ENCODE data around the gene SPAAR. TPM values are rescaled to one million over a fixed set of nuclear protein-coding genes. Genes with fewer than 3 reads are reported as not detected.

Gene SPAAR
- total RNA-seq, 1 experiment from 2014 or later: not detected

DNA sequence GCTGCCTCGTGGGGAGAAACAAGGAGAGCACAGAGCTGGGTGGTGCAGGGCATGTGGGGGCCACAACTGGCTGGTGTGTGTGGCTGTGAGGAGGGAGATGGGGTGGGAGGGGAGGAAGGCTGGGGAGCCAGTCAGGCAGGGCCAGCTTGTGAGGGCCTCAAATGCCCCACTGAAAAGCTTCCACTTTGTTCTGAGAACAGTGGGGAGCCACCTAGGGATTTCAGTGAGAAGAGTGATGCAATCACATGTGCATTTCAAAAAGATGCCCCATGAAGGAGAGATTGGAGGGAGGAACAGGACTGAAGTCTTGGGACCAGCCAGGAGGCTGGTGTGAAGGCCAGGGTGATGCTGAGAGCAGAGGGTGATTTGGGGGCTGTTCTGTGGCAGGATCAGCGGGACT lies 40.4 kb upstream of the SPAAR start:
- Histone ChIP-seq H3K4me1 (ENCODE audit: control insufficient read depth, insufficient read depth, low read length) (no peaks in the 10 kb centered on the region), H3K27me3 (ENCODE audit: control insufficient read depth, insufficient read depth, low read length) (no peaks in the 10 kb centered on the region), H3K27ac (ENCODE audit: low read length) (no peak overlapping the region), H3K9me3 (ENCODE audit: control insufficient read depth, insufficient read depth, low read depth, low read length) (no peaks in the 10 kb centered on the region), H3K4me3 (ENCODE audit: low read depth in 2 of 2, low read length in 2 of 2) (no peak overlapping the region), H3K36me3 (ENCODE audit: control insufficient read depth, insufficient read depth, low read length) (no peaks in the 10 kb centered on the region)
- intact Hi-C loops (cut with micrococcal nuclease; ENCODE audit: unreplicated experiment): no loop called here
- ChIA-PET POLR2A (interaction anchor here (0.7 kb wide), 1 partner anchor 489 kb away, joined by 4 read pairs; no protein-coding TSS in a partner anchor), CTCF (no interaction called here)
- no TSS peak for BruUV-seq (replicated peaks)
- TF ChIP-seq, protein P1, sequence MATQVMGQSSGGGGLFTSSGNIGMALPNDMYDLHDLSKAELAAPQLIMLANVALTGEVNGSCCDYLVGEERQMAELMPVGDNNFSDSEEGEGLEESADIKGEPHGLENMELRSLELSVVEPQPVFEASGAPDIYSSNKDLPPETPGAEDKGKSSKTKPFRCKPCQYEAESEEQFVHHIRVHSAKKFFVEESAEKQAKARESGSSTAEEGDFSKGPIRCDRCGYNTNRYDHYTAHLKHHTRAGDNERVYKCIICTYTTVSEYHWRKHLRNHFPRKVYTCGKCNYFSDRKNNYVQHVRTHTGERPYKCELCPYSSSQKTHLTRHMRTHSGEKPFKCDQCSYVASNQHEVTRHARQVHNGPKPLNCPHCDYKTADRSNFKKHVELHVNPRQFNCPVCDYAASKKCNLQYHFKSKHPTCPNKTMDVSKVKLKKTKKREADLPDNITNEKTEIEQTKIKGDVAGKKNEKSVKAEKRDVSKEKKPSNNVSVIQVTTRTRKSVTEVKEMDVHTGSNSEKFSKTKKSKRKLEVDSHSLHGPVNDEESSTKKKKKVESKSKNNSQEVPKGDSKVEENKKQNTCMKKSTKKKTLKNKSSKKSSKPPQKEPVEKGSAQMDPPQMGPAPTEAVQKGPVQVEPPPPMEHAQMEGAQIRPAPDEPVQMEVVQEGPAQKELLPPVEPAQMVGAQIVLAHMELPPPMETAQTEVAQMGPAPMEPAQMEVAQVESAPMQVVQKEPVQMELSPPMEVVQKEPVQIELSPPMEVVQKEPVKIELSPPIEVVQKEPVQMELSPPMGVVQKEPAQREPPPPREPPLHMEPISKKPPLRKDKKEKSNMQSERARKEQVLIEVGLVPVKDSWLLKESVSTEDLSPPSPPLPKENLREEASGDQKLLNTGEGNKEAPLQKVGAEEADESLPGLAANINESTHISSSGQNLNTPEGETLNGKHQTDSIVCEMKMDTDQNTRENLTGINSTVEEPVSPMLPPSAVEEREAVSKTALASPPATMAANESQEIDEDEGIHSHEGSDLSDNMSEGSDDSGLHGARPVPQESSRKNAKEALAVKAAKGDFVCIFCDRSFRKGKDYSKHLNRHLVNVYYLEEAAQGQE (IDR thresholded peaks at IDR 0.05; ENCODE audit: insufficient read depth in 1 of 2, low read depth in 2 of 2, low read length in 1 of 2): no peak
- no peak for ATAC-seq
- no peak for DNase-seq (ENCODE audit: low read depth, low spot score)
- in situ Hi-C loops (cut with HindIII; ENCODE audit: low pct_unique_long_range_greater_than_20kb, low sequenced_read_pairs): no loop called here

DNA sequence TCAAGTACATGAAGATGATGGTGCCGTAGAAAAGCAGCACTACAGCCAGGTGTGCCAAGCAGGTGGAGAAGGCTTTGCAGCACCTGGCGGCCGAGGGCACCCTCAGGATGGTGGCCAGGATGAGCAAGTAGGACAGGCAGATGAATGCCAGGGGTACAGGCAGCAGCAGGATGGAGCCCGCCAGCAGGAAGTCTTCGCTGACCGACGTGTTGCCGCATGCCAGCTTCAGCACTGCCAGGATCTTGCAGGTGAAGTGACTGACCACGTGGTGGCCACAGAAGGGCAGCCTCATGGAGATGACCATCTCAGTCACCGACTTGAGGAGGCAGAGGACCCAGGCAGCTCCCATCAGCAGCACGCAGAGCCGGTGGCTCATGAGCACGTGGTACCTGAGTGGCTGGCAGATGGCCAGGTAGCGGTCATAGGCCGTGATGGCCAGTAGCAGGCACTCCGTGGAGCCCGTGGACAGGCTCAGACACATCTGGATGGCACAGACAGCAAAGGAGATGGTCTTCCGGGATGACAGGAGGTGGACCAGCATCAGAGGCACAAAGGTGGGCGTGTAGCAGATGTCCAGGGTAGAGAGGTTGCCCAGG lies 39.6 kb upstream of the SPAAR start:
- Histone ChIP-seq H3K4me3 (ENCODE audit: low read depth in 2 of 2, low read length in 2 of 2) (no peak overlapping the region), H3K36me3 (ENCODE audit: control insufficient read depth, insufficient read depth, low read length) (no peaks in the 10 kb centered on the region), H3K27me3 (ENCODE audit: control insufficient read depth, insufficient read depth, low read length) (no peaks in the 10 kb centered on the region; the same call in 1 of the 2 replicates), H3K9me3 (ENCODE audit: control insufficient read depth, insufficient read depth, low read depth, low read length) (no peaks in the 10 kb centered on the region), H3K27ac (ENCODE audit: low read length) (no peak overlapping the region), H3K4me1 (ENCODE audit: control insufficient read depth, insufficient read depth, low read length) (no peaks in the 10 kb centered on the region)
- intact Hi-C loops (cut with micrococcal nuclease; ENCODE audit: unreplicated experiment): no loop called here
- DNase-seq (ENCODE audit: low read depth, low spot score) (no peak), ATAC-seq (no peak)
- ChIA-PET POLR2A (no interaction called here), CTCF (no interaction called here)
- BruUV-seq (replicated peaks): no TSS peak
- in situ Hi-C loops (cut with HindIII; ENCODE audit: low pct_unique_long_range_greater_than_20kb, low sequenced_read_pairs): no loop called here
- TF ChIP-seq, protein P2, sequence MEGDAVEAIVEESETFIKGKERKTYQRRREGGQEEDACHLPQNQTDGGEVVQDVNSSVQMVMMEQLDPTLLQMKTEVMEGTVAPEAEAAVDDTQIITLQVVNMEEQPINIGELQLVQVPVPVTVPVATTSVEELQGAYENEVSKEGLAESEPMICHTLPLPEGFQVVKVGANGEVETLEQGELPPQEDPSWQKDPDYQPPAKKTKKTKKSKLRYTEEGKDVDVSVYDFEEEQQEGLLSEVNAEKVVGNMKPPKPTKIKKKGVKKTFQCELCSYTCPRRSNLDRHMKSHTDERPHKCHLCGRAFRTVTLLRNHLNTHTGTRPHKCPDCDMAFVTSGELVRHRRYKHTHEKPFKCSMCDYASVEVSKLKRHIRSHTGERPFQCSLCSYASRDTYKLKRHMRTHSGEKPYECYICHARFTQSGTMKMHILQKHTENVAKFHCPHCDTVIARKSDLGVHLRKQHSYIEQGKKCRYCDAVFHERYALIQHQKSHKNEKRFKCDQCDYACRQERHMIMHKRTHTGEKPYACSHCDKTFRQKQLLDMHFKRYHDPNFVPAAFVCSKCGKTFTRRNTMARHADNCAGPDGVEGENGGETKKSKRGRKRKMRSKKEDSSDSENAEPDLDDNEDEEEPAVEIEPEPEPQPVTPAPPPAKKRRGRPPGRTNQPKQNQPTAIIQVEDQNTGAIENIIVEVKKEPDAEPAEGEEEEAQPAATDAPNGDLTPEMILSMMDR (IDR thresholded peaks at IDR 0.05): no peak
- TF ChIP-seq TCF7L2 (IDR thresholded peaks at IDR 0.05; ENCODE audit: low read depth, low read length): no peak

DNA sequence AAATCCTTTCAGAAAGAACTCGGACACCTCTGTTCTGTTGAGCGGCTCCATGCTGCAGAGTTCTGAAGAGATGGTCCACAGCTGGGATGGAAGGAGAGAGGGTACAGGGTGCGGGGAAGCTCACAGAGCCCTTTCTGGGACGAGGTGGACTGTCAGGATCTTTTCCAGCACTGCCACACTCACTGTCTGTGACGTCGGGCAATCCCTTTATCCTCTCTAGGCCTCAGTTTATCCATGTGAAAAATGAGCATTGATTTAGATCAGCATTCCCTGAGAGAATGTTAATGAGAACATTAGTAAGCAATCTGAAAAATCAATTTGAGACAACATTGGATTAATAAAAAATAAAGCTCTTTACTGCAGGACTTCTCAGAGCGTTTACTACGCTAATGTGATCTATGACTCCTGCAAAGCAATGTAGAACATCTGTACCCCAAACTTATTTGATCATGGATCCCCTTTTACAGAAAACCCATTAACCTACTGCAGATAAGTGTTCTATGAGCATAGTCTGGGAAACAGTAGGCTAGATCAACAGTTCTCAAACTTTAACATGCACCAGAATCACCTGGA lies 38.9 kb upstream of the SPAAR start, which contains the start of gene OR13J1:
Gene OR13J1, minus strand, starts transcription at position 51 of the 573 bp plus-strand sequence. Its CDS starts 0 bp downstream, at position 51.
- no peaks in the 10 kb centered on the region; the same call in 1 of the 2 replicates for H3K27me3 ChIP-seq (ENCODE audit: control insufficient read depth, insufficient read depth, low read length)
- no peaks in the 10 kb centered on the region for H3K4me1 ChIP-seq (ENCODE audit: control insufficient read depth, insufficient read depth, low read length)
- H3K9me3 ChIP-seq (ENCODE audit: control insufficient read depth, insufficient read depth, low read depth, low read length): peaks cover 3% of the 10 kb centered on the region; the same call in 1 of the 2 replicates
- no peak for DNase-seq (ENCODE audit: low read depth, low spot score)
- in situ Hi-C loops (cut with HindIII; ENCODE audit: low pct_unique_long_range_greater_than_20kb, low sequenced_read_pairs): no loop called here
- TF ChIP-seq, protein P1 (IDR thresholded peaks at IDR 0.05; ENCODE audit: insufficient read depth in 1 of 2, low read depth in 2 of 2, low read length in 1 of 2): no peak
- no peak for TF ChIP-seq SIN3A (IDR thresholded peaks at IDR 0.05; ENCODE audit: borderline replicate concordance, insufficient read depth, low read depth, low read length)
- no peak for TF ChIP-seq POLR2AphosphoS5 (IDR thresholded peaks at IDR 0.05; ENCODE audit: low read depth, low read length)
- TF ChIP-seq, protein P2 (IDR thresholded peaks at IDR 0.05): no peak
- no peak for TF ChIP-seq TCF7L2 (IDR thresholded peaks at IDR 0.05; ENCODE audit: low read depth, low read length)
- ChIA-PET CTCF (no interaction called here), POLR2A (no interaction called here)
- BruUV-seq (replicated peaks): no TSS peak
- H3K36me3 ChIP-seq (ENCODE audit: control insufficient read depth, insufficient read depth, low read length): no peaks in the 10 kb centered on the region
- H3K4me3 ChIP-seq (ENCODE audit: low read depth in 2 of 2, low read length in 2 of 2): no peak within 1 kb of the TSS
- no peak for ATAC-seq
- intact Hi-C loops (cut with micrococcal nuclease; ENCODE audit: unreplicated experiment): no loop called here
- no peak within 1 kb of the TSS for H3K27ac ChIP-seq (ENCODE audit: low read length)

Data from Panc1 (cell line).